Measurements from ENCODE around the gene EBP.
"Not testable (repeated sequence)": the region's sequence is repeated elsewhere in the genome, so short reads cannot be mapped to it uniquely, and the experiment has no call there.

EBP gene

DNA sequence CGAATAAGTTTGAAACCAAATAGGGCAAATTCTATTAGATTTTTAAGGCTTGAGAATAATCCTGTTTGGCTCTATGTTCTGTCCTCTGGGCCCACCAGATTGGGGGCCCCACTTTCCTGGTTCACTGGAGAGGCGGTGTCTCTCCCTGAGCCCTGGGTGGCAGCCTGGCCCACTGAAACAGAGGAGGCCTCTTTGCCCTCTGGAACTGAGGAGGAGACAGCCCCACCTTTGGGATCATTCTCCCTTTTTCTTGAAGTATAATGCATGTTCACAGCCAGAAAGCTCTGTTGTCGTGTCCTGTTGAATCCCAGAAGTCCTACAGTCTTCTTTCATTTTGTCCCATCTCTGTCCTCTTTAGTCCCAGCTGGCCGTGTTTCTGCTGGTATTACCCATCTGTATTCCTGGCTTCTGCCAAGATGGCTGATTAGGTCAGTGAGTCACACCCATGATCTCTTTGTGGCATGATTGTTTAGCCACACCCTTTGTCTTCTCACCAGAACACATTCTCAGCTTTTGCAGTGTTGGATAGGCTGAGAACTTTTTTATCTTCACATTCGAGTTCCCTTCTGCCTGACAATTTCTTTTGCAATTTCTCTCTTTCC, 9.9 kb downstream of the EBP start:
- no peak for DNase-seq

DNA sequence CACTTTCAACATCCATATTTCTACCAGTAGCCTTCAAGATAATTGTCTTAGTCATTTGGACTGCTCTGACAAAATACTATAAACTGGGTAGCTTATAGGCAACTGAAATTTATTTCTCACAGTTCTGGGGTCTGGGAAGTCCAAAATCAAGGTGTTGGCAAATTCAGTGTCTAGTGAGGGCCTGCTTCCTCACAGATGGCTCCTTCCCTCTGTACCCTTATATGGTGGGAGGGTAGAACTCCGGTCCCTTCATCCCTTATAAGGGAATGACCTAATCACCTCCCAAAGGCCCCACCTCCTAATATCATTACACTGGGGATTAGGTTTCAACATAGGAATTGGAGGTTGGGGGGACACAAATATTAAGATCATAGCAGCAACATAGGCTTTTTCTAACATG, 10.6 kb downstream of the EBP start:
- DNase-seq, result no peak

DNA sequence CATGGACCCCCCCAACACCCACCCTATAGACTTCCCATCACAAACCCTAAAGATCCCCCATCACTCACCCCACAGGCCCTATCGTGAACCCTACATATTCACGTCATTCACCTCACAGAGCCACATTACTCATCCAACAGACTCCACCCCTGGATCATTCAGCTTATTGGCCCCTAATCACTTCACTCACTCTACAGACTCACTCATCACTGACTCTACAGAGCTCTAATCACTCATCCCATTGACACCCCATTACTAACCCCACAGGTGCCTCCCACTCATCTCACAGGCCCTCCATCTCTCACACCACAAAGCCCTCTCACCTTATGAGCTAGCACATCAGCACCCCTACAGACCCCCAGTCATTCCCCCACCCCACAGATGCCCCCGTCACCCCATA, 11.6 kb downstream of the EBP start:
- no peak for DNase-seq

DNA sequence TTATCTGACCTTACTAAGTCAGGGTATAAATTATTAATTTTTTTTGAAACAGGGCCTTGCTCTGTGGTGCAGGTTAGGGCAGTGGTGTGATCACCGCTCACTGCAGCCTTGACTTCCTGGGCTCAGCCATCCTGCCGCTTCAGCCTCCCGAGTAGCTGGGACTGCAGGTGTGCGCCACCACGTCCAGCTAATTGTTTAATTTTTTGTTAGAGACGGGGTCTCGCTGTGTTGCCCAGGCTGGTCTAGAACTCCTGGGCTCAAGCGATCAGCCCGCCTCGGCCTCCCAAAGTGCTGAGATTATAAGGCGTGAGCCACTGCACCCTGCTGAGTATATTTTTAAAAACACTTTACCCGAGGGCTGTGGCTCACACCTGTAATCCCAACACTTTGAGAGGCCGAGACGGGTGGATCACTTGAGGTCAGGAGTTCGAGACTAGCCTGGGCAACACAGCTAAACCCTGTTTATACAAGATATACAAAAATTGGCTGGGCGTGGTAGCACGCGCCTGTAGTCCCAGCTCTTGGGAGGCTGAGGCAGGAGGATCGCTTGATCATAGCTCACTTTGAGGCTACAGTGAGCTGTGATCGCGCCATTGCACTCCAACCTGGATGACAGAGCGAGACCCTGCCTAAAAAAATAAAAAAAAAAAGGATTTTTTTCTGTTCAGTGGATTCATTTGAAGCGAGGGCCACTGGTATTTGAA, 17.2 kb downstream of the EBP start:
- DNase-seq, result no peak

DNA sequence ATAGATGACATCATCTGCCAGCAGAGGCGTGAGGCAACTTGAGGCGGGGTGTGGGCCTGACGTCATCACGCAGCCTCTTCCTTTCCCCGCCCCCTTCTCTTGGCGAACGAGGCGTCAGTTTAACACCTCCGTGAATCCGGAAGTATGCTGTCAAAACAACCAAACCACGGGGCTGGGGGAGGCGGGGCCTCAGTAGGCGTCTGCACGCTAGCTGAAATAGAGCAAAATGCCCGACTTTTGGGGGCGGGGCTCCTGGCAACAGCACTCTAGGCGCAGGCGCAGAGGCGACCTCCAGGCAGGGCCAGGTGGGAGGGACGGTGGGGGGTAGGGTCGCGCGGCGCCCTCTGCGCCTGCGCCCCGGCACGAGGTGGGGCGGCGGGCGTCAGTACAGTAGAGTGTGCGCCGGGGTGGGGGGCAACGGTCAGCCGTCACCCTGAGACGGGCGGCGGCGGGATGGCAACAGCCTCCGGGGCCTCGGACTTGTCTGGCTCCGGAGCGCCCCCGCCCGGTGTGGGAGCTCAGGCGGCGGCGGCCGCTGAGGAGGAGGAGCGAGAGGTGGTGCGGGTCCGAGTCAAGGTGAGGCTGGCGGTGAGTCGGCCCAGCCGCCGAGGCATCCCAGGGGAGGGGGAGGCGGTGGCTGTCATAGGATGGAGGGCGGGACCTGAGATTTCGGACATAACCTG, 17.9 kb downstream of the EBP start, which contains the start of gene TBC1D25:
TBC1D25 (plus strand) TSS at position 370 of the 683 bp plus-strand sequence; CDS start at position 454, 84 bp downstream.
- peak; percentile 93 for DNase-seq

DNA sequence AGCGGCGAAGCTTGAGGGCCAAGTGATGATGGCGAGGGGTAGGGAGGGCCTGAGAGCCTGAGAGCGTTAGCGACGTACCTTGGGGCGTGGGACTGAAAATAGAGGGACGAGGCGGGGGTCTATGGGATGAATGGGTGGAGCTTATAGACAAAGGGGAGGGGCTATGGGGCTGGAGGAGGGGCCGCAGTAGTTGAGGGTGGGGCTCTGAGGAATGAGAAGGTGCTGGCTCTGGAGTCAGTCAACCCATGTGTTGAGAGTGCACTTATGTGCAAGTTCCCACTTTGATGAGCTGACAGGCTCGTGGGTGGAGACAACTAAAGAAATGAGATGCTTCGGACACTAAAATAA, 18.4 kb downstream of the EBP start:
- DNase-seq, result no peak

DNA sequence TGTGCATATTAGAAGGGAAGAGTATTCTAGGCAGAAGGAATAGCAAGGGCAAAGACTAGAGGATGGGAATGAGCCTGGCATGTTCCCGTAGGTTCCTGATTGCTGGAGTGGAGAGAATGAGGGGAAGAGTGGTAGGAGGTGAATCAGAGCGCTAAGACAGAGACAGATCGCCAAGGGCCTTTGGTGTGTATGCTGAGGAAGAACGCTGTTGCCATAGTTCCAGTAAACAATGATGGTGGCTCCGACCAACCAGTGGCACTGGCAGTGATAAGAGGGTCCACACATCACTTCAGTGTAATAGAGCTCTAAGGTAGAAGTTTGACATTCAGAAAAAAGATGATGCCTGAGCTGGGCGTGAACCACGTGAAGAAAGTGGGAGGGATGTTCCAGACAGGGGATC, 18.9 kb downstream of the EBP start:
- DNase-seq, result no peak

DNA sequence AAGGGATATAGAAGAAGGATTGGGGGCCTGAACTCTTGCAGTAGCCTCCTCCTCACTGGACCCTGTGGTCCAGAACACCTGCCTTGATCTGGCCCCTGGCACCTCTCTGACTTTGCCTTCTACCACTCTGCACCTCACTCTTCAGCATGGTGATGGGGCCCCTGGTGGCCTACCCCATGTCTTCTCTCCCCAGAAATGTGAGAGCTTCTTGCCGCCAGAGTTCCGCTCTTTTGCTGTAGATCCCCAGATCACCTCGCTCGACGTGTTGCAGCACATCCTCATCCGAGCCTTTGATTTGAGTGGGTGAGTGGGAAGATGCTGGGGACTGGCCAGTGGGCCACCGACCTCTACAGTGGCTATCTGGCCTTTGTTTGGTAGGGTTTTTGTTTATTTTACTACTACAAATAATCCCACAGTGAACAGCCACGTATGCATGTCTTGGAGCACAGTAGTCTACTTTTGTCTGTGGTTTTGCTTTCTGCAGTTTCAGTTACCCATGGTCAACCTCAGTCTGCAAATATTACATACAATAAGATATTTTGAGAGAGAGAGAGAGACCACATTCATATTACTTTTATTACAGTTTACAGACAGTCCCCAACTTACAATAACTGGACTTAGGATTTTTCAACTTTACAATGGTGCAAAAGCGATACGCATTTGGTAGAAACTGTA, 19.7 kb downstream of the EBP start:
- no peak for DNase-seq

DNA sequence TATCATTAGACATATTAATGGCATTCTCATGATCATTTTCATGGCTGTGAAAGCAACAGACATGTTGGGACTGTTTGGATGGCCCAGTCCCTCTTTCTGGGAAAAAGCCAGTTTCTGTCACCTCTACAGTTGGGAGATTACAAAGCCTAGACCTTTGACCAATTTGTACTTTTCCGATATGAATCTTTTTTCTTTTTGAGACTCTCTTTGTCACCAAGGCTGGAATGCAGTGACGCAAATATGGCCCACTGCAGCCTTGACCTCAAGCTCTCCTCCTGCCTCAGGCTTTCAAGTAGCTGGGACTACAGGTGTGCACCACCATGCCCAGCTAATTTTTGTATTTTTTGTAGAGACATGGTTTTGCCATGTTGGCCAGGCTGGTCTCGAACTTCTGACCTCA, 27.3 kb downstream of the EBP start:
- DNase-seq, result no peak

DNA sequence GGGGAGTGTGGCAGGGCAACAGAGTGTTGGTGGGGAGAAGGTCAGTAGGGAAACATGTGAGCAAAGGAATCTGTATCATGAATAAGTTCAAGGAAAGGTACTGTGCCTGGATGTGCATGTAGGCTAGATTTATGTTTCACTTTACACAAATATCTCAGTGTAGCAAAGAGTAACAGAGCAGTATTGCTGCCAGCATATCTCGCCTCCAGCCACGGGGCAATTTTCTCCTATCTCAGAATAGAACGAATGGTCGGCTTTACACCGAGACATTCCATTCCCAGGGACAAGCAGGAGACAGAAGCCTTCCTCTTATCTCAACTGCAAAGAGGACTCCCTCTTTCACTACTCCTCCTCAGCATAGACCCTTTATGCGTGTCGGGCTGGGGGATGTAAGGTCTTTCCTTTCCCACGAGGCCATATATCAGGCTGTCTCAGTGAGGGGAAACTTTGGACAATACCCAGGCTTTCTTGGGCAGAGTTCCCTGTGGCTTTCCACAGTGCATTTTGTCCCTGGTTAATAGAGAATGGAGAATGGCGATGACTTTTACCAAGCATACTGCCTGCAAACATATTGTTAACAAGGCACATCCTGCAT, 34.2 kb downstream of the EBP start:
- not testable (repeated sequence) for DNase-seq

DNA sequence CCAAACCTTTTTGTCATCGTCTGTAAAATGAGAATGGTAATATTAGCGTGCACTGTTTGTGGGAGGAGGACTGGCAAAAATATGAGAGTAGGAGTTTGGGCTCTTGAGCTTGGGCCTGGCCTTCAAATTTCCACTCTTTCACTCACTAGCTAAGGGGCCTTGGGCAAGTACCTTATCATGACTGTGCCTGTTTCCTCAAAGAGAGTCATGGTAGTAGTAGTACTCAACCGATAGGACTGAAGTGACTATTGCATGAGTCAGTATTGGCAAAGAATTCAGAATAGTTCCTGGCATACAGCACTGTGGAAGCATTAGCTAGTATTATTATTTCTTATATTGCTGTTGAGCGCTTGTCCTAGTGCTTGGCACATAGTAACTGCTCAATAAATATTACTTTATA, 36.7 kb downstream of the EBP start:
- no peak for DNase-seq

DNA sequence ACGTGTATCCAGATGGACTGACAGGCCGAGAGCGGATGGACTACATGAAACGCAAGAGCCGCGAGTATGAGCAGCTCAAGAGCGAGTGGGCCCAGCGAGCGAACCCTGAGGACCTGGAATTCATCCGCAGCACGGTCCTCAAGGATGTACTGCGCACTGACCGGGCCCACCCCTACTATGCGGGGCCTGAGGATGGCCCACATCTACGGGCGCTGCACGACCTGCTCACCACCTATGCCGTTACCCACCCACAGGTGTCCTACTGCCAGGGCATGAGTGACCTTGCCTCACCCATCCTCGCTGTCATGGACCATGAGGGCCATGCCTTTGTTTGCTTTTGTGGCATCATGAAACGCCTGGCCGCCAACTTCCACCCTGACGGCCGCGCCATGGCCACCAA, 38.0 kb downstream of the EBP start:
- DNase-seq, result no peak

DNA sequence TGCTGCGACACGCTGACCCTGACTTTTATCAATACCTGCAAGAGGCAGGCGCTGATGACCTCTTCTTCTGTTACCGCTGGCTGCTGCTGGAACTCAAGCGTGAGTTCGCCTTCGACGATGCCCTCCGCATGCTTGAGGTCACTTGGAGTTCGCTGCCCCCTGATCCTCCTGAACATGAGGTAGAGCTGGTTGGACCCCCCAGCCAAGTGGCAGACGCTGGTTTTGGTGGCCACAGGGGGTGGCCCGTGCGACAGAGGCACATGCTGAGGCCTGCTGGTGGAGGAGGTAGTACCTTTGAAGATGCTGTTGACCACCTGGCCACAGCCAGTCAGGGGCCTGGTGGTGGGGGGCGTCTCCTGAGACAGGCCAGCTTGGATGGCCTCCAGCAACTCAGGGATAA, 38.4 kb downstream of the EBP start:
- no peak for DNase-seq

DNA sequence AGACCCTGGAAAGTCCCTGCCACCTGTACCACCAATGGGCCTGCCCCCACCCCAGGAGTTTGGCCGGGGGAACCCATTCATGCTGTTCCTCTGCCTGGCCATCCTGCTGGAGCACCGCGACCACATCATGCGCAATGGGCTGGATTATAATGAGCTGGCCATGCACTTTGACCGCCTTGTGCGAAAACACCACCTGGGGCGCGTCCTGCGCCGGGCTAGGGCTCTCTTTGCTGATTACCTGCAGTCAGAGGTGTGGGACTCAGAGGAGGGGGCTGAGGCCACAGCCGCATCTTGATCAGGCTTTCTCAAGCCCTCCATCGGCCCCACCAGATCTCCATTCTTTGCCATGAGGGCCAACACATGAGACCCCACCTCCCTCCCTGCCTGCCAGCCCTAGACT, 39.1 kb downstream of the EBP start:
- no peak for DNase-seq

DNA sequence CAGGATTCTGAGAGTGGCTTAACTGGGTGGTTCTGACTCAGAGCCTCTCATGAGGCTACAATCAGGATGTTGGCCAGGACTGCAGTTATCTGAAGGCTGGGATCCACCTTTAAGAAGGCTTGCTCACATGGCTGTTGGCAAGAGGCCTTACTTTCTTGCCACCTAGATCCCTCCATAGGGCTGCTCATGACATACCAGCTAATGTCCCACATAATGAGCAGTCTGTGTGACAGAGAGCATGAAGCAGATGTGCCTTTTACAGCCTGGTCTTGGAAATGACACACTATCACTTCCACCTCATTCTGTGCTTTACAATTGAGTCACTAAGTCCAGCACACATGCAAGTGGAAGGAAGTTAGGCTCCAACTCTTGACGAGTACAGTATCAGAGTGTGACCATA, 48.4 kb downstream of the EBP start:
- DNase-seq, result no peak

DNA sequence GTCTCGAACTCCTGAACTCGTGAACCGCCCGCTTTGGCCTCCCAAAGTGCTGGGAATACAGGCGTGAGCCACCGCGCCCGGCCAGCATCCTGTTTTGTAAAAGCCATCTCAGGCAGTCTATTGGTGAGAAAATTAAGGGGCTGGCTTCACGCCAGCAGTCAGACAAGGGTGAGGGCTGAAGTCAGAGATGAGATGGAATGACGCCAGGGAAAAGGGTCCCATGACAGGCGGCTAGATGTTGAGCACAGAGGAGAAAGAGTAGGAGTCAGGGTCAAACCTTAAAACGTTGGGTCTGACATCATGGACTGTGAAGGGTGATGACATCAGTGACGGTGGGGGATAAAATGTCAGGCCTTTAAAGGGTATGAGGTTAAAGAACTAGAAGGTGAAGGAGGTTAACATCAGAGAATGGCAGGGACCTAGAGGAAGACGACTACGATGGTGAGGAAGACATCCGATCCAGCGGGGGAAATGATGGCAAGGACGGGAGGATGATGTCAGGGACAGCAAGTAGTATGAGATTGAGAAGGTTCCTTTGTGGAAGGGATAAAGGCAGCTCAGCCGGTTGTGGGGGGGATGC, 52.2 kb downstream of the EBP start:
- DNase-seq, result peak; percentile 54

DNA sequence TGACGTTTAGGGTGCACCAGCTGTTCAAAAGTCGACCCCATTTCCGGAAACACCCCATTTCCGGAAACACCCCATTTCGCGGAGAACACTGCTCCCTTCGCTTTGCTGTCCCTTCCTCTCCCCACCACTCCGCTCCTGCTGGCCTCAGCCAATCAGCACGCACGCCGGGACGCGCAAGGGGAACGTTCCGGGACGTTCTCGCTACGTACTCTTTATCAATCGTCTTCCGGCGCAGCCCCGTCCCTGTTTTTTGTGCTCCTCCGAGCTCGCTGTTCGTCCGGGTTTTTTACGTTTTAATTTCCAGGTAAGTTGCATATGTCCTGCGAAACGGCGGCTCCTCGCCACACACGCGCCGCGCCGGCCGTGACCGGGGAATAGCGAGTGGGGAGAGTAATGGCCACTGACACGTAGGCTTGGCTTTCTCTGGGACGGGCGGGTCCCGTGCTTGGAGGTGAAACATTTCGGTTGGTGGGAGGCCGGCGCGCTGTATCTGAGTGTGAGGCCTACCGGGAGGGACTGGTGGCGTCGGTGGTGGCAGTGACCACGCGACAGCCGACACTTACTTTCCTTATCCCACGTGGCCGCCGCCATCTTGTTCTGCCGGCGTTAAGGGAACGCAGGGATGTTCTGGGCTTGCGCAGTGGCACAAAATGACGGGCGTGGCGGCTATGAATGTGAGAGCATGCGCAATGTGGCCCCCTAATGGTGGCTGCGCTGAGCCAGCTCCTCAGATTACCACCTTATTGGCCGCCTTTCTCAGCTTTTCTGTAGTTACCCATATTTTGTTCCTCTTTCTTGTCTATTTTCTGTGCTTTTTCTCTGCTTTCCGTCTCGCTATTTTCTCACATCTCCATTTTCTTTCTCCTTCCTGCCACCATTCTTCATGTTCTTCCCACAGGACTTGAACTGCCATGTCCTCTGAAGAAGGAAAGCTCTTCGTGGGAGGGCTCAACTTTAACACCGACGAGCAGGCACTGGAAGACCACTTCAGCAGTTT, 53.0 kb downstream of the EBP start, which contains the start of gene RBM3:
RBM3 (plus strand) TSS at position 215 of the 997 bp plus-strand sequence; CDS start at position 912, 697 bp downstream.
- DNase-seq, result peak; percentile 90

DNA sequence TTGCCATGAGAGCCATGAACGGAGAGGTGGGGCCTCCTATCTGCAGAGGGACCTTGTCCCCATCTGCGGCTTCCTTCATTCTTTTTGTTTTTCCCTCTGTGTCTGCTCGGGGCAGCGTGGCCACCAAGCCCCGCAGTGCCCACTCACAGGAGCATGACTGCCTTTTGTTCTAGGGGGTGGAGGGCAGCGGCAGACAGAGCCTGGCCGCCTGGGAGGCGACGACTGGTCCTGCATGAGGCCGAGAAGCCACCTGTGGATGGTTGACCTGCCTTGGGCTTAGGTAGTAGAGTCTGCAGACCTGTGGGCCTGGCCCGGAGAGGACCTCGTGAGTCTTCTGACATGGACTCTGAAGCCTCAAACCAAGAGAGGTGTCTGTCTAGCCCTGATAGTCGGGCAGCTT, 54.0 kb downstream of the EBP start:
- DNase-seq, result no peak

DNA sequence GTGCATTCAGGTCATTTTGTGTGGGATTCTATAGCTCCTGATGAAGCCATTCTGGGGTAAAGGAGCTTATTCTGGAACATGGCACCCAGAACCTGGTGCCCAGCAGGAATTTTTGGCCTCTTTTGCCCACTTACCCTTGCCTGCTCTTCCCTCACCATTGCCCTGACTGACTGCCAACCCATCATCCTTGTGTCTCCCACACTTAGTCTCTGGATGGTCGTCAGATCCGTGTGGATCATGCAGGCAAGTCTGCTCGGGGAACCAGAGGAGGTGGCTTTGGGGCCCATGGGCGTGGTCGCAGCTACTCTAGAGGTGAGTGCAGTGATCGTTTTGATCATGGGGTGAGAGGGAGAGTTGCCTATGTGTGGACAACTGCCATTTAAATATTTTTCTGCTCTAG, 54.5 kb downstream of the EBP start:
- DNase-seq, result no peak

Measured in activated CD8-positive, alpha-beta memory T cell treated with anti-CD3 and anti-CD28 coated beads, Interleukin-2, amount 50 U/mL, for 48 hours (primary cell).